HG03520 (cell line): ENCODE results near the gene SEMA3F.

ENCODE experiments used
- ATAC-seq: cut with Tn5 transposase; IDR thresholded peaks from one replicate; pipeline ENCODE4 v1.9.1; 2021; ENCODE audit warnings: mild to moderate bottlenecking, moderate library complexity; ENCODE audit not compliant: unreplicated experiment

Gene SEMA3F

DNA sequence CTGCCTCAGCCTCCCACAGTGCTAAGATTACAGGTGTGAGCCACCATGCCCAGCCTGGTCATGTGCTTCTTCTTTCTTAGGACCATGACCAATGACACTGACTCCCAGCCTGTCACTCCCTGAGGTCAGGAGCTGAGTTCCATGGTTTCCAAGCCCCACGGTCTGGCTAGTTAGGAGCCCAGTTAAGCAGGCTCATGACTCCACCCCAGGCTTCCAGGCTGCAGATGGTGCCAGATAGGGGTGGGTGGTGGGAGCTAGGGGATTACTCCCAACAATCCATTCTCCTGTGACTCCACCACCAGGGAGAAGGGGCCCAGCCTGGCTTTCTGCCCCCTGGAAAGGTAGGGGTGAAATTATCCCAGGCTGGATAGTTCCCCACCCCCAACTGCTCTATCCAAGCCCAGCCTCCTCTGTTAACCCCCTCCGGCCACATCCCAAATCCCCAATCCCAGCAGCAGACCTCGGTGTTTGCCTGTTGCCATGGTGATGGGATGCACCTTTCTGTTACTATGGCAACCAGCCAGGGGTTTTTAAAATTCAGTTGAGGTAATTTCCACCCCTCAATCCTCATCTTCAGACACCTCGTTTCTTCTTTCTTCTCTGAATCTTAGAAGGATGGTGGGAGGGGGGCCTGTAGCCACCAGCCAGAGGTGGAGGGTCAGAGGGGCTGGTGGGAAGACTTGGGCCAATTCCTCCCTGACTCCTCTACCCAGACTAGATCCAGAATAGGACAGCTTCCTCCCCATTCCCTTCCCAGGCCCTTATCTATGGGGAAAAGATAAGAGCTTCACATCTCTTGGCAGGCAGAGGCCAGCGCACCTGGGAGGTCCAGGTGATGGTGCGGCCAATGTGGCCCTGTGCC is 22.5 kb upstream of the SEMA3F start:
- no peak for ATAC-seq

- no peak for ATAC-seq
These were observed 21.9 kb upstream of the SEMA3F start for GRCh38 chr3:50133283-50133615.

GRCh38 chr3:50134367-50134766 is 20.8 kb upstream of the SEMA3F start:
- no peak for ATAC-seq

DNA sequence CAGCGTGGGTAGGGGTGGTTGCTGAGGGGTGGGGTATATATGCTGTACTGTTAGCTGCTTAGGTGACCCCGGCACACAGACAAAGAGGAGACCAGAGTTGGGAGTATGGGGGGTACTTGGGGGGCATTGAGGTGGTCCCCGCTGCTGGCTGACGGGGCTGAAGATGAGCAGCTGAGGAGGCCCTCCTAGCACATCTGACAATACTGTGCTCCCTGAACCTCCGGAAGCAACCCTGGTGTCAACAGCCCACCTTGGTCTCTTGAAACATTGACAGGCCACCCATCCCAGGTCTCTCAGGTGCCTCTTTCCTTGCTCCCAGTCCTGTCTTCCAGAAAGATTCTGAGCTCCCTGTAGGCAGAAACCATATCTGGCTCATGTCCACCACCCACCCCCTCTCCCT is 19.2 kb upstream of the SEMA3F start:
- no peak for ATAC-seq

- ATAC-seq = no peak
These were observed 18.3 kb upstream of the SEMA3F start for GRCh38 chr3:50136714-50137405.

DNA sequence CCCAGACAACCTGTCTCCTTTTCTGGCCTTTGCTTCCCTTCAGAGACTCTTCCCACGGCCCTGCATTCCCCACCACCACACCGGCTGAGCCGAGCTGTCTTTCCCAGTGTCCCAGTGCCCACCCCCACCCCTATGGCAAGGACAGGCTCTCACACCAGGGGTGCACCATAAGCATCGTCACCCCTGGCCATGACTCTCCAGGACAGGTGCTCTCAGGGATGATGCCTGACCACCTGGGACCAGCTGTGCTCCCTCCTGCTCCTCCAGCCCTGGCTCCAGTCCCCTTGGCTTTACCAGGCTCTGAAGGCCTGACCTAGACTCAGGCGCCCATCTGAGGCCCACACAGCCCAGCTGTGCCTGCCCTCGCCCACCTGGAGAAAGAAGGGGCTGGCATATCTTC is 17.6 kb upstream of the SEMA3F start:
- ATAC-seq = no peak

- no peak for ATAC-seq
These were observed 16.6 kb upstream of the SEMA3F start for GRCh38 chr3:50138266-50139200.

DNA sequence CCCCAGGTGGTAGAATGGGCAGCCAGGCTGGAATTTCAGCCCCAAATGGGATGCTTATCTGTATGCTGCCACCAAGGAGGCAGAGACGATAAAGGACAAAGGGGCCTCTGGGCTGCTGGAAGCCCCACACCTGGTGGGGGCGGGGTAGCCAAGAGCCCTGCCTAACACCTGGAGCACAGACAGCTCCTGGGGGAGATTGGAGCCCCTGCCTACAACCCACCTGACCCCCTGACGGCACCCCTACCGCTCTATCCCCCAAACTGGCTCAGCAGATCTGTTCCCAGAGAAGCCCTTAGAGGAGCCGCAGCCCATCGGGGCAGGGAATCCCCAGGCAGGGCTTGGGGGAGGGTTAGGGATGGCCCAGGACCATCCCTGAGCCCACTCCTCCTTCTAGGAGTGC is 15.8 kb upstream of the SEMA3F start:
- ATAC-seq = no peak

DNA sequence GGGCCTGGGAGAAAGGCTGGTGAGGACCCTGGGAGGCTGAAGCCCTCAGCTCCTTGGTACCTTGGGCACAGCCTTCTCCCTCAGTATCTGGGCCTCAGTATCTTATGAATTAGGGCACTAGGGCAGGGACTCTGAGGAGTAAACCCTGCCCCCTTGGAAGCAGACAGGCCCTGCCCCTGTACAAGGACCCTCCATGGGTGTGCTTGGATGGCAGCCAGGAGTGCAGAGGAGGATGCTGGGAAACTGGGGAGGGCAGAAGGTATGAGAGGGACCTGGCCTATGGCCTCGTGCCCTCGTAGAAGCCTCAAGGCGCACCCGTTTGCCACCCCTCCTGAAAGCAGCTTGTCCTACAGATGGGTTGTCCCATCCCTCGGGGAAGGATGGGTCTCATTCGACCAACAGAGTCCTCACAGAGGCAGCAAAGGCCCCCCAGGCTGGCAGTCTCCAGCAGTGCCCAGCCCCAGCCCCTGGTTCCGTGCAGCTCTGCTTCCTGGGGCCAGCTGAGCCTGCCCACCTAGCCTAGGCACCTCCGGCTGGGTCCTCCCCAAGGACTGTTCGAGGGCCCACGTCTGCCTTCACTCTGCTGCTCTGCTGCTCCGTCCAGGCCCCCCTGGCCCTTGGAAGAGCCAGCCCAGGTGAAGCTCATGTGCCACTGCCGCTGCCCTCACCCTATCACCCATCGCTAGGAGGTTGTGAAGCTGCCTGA is 15.3 kb upstream of the SEMA3F start:
- no peak for ATAC-seq

DNA sequence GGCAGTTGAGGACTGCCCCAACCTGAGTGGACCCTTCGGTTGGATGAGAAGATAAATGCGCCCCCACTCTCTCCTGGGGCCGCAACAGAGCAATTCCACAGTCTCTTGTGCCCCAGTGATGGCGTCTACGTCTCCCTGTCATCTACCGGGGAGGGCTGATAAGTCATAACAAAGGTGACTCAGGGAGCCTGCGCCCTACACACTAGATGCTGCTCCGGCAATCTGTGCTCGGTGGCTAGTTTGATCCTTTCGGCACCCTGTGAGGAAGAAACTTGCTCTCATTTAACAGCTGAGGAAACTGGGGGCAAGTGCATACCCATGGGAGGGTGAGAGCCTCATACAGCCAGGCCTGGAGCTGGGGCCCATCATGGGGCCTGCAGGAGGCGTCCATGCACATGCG is 14.1 kb upstream of the SEMA3F start:
- ATAC-seq = no peak

- no peak for ATAC-seq
These were observed 8.7 kb upstream of the SEMA3F start for GRCh38 chr3:50146316-50146901.

- ATAC-seq = no peak
These were observed 8.1 kb upstream of the SEMA3F start for GRCh38 chr3:50147016-50147415.

- no peak for ATAC-seq
These were observed 7.7 kb upstream of the SEMA3F start for GRCh38 chr3:50147447-50147846.

- no peak for ATAC-seq
These were observed 7.3 kb upstream of the SEMA3F start for GRCh38 chr3:50147861-50148260.

GRCh38 chr3:50150404-50150750 is 4.7 kb upstream of the SEMA3F start:
- no peak for ATAC-seq

GRCh38 chr3:50150863-50151686 is 4.0 kb upstream of the SEMA3F start:
- ATAC-seq = no peak

DNA sequence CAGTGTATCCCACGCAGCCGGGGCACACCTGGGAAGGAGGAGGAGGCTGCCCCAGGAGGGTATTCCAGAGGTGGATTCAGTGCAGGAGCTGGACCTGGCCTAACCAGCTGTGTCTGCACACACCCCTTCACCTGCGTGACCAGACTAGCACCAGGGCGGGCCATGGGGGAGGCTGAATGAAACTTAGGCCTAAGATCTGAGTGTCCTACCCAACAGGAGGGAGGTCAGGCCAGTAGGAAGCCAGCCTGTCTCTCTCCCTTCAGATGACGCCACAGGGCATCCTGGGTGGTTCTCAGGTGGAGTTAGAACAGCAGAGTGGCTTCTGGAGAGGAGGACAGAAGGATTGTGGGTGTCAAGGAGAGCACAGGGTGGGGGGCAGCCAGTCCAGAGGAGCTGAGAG is 3.4 kb upstream of the SEMA3F start:
- no peak for ATAC-seq

- no peak for ATAC-seq
These were observed 1.2 kb upstream of the SEMA3F start for GRCh38 chr3:50153782-50154475.

DNA sequence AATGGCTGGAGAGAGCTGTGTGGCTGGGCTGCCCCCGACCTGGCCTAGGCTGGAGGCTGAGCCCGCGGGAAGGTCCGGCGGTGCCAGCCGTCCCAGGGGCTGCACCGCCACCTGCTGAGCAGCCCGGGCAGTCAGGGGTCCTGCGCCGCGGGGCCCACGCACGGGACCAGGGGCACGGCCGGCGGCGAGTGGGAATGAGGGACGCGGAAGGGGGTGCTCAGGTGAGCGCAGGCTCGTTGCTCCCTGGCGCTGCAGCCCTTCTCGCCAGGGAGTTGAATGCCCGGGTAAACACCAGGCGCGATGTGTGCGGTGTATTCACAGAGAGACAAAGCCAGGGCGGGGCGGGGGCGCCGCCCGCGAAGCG is 666 bp upstream of the SEMA3F start:
- ATAC-seq = no peak
